ENCODE results near the gene AHCYL2. TPM values are rescaled to one million over a fixed set of nuclear protein-coding genes. Genes with fewer than 3 reads are reported as not detected.

The AHCYL2 gene
- total RNA-seq, 1 experiment from 2014 or later, result 17.0 TPM

DNA sequence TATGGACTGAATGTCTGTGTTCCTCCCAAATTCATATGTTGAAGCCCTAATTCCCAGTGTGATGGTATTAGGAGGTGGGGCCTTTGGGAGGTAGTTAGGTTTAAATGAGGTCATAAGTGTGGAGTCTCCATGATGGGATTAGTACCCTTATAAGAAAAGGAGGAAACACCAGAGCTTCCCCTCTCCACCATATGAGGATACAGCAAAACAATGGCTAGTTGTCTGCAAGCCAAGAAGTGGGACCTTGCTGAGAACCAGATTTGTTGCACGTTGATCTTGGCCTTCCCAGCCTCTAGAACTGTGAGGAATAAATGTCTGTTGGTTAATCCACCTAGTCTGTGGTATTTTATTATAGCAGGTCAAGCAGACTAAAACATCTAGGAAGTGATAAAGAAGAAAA lies 102.2 kb downstream of the AHCYL2 start:
- Histone ChIP-seq H3K79me2 (ENCODE audit: insufficient read depth, low read length) (no peaks in the 10 kb centered on the region), H3K27me3 (ENCODE audit: insufficient read depth, low read length) (no peaks in the 10 kb centered on the region), H3K9me3 (ENCODE audit: control insufficient read depth in 1 of 2, insufficient read depth in 1 of 2, low read depth in 1 of 2, low read length in 2 of 2) (no peaks in the 10 kb centered on the region), H3K4me1 (ENCODE audit: control insufficient read depth in 1 of 2, insufficient read depth in 2 of 2, low read length in 2 of 2) (no peaks in the 10 kb centered on the region), H3K9ac (ENCODE audit: low read length) (no peak overlapping the region), H3K4me3 (replicated peaks in 1 of 2; ENCODE audit: low read depth in 1 of 2, low read length in 2 of 2) (no peak overlapping the region), H3K27ac (ENCODE audit: low read depth, low read length) (no peak overlapping the region), H2AFZ (ENCODE audit: low read depth, low read length, poor library complexity, severe bottlenecking) (no peak overlapping the region), H3K9me2 (ENCODE audit: insufficient read depth) (no peaks in the 10 kb centered on the region), H4K20me1 (ENCODE audit: insufficient read depth) (no peaks in the 10 kb centered on the region), H3K36me3 (ENCODE audit: control insufficient read depth in 1 of 2, insufficient read depth in 2 of 2, low read length in 2 of 2) (no peaks in the 10 kb centered on the region), H3K4me2 (ENCODE audit: low read length) (no peak overlapping the region)
- DNase-seq (ENCODE audit: low read depth, low spot score), result no peak
- ChIA-PET RAD21 (ENCODE audit: low non-redundant PET in 1 of 2, low total read pairs in 2 of 2, uncharacterized antibody in 2 of 2, unreplicated experiment in 2 of 2) (no interaction called here), CTCF (interaction anchor here (1.0 kb wide), 1 partner anchor 16 kb away, joined by 3 read pairs; no protein-coding TSS in a partner anchor), POLR2A (no interaction called here)
- no peak for TF ChIP-seq RAD21 (IDR thresholded peaks at IDR 0.05; ENCODE audit: low read depth)
- no peak for TF ChIP-seq FOSL1 (IDR thresholded peaks at IDR 0.05; ENCODE audit: low read depth)
- TF ChIP-seq JUND (IDR thresholded peaks at IDR 0.05), result no peak
- TF ChIP-seq SIN3A (IDR thresholded peaks at IDR 0.05; ENCODE audit: low read depth), result no peak
- TF ChIP-seq SP1 (IDR thresholded peaks at IDR 0.05; ENCODE audit: low read depth), result no peak
- no peak for TF ChIP-seq EGR1 (IDR thresholded peaks at IDR 0.05; ENCODE audit: low read depth)
- TF ChIP-seq ZNF274 (IDR thresholded peaks at IDR 0.05; ENCODE audit: low read depth, low read length), result no peak
- intact Hi-C loops (cut with micrococcal nuclease), result no loop called here
- no TSS peak for BruUV-seq (replicated peaks)
- no peak for ATAC-seq

DNA sequence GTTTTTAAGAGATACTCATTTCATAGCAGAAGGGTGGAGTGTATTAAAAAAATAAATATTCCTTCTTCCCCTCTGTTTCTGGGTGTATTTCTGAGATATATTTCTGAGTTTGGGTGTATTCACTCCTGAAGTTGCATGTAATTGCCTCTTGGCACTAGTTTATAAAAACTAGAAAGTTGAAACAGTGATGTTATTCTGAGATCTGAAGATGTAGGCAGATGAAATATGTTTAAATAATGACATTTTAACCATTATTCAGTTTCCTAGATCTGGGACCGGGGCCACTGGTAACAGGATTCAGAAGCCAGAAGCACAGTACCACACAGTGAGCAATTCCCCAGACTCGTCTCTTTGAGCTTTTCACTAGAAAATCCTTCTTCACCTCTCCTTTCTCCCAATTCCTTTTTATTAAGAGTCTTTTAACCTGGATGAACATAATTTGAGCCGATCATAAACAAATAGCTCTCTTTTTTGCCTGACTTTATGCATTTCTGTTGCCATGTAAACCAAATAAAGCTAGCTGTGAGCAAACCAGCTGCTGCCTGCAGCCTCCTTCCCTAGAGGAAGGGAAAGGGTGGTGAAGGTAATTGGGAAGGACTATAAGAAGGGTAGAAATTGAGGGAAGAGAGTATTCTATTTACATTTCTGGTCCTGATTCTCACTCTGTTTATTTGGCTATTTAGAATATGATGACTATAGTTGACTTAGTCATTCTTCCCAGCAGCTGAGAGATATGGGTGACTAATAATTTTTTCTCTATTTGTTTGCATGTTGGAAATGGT lies 107.6 kb downstream of the AHCYL2 start:
- intact Hi-C loops (cut with micrococcal nuclease), result no loop called here
- ChIA-PET RAD21 (ENCODE audit: low non-redundant PET in 1 of 2, low total read pairs in 2 of 2, uncharacterized antibody in 2 of 2, unreplicated experiment in 2 of 2) (no interaction called here), CTCF (interaction anchor here (1.6 to 3.6 kb wide), 3 partner anchors 11 to 114 kb away, joined by 5 to 20 read pairs (median 5); no protein-coding TSS in a partner anchor), POLR2A (no interaction called here)
- H2AFZ ChIP-seq (ENCODE audit: low read depth, low read length, poor library complexity, severe bottlenecking), result no peak overlapping the region
- no peak overlapping the region for H3K4me3 ChIP-seq (replicated peaks in 1 of 2; ENCODE audit: low read depth in 1 of 2, low read length in 2 of 2)
- H4K20me1 ChIP-seq (ENCODE audit: insufficient read depth), result no peaks in the 10 kb centered on the region
- no peaks in the 10 kb centered on the region for H3K79me2 ChIP-seq (ENCODE audit: insufficient read depth, low read length)
- H3K27ac ChIP-seq (ENCODE audit: low read depth, low read length), result no peak overlapping the region
- ATAC-seq, result no peak
- H3K4me1 ChIP-seq (ENCODE audit: control insufficient read depth in 1 of 2, insufficient read depth in 2 of 2, low read length in 2 of 2), result no peaks in the 10 kb centered on the region
- TF ChIP-seq RAD21 (IDR thresholded peaks at IDR 0.05; ENCODE audit: low read depth) (no peak), REST (IDR thresholded peaks at IDR 0.05; ENCODE audit: low read depth) (no peak), POLR2A (IDR thresholded peaks at IDR 0.05; ENCODE audit: borderline replicate concordance, extremely low read depth, insufficient read depth, insufficient read length) (no peak), EZH2 (IDR thresholded peaks at IDR 0.05) (no peak)
- TF ChIP-seq, protein P1, sequence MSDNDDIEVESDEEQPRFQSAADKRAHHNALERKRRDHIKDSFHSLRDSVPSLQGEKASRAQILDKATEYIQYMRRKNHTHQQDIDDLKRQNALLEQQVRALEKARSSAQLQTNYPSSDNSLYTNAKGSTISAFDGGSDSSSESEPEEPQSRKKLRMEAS (IDR thresholded peaks at IDR 0.05), result no peak
- H3K9me2 ChIP-seq (ENCODE audit: insufficient read depth), result no peaks in the 10 kb centered on the region
- DNase-seq (ENCODE audit: low read depth, low spot score), result no peak
- H3K9ac ChIP-seq (ENCODE audit: low read length), result no peak overlapping the region
- BruUV-seq (replicated peaks), result no TSS peak
- H3K36me3 ChIP-seq (ENCODE audit: control insufficient read depth in 1 of 2, insufficient read depth in 2 of 2, low read length in 2 of 2), result no peaks in the 10 kb centered on the region
- no peaks in the 10 kb centered on the region for H3K27me3 ChIP-seq (ENCODE audit: insufficient read depth, low read length)
- H3K9me3 ChIP-seq (ENCODE audit: control insufficient read depth in 1 of 2, insufficient read depth in 1 of 2, low read depth in 1 of 2, low read length in 2 of 2), result no peaks in the 10 kb centered on the region
- no peak overlapping the region for H3K4me2 ChIP-seq (ENCODE audit: low read length)

Data from HCT116 (cell line).